Kidney tubule cell (primary cell): Measurements from ENCODE around the gene LDOC1.
"Not testable (repeated sequence)": the region's sequence is repeated elsewhere in the genome, so short reads cannot be mapped to it uniquely, and the experiment has no call there.

Source experiments
- DNase-seq: peaks from one replicate; pipeline ENCODE4 v3.0.0-alpha.2; 2018; ENCODE audit warnings: low spot score

LDOC1 gene

DNA sequence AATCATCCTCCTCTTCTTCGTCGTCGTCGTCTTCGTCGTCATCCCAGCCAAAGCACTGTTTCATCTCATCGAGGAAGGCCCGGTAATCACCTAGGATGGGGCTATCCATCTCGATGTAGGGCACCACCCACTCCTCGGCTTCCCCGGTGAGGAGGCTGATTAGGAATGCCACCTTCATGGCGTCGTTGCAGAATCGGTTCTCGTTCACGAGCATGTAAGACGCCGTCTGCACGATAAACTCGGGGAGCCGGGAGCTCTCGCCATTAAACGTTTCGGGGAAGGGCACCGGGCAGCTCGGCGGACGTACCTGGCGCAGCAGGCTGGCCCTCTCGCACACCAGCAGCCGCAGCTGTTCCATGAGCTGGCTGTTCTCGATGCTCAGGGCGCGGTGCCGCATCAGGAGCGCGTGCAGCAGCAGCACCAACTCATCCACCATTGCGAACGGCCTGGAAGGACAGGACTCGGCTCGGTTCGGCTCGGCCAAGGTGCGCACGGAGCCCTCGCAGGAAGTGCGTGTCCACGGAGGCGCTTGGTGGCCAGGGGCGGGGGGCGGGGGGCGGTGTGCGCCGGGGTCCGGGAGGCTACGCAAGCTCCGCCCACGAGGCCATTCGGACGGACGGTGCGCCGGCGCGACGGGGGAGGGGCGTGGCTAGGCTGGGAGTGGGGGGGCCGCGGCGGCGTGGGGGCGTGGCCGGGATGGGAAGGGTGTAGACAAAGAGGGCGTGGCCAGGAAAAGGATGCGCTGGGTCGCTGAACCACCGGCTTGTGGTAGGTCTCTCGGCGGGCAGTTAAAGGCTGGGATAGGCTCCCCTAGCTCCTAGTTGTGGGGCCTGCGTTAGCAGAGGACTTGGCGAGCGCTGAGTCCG, at the start of gene LDOC1:
Gene LDOC1 (minus strand): TSS at position 544 of the 866 bp plus-strand sequence. CDS start 108 bp downstream, at position 436.
- DNase-seq: peak; percentile 81

DNA sequence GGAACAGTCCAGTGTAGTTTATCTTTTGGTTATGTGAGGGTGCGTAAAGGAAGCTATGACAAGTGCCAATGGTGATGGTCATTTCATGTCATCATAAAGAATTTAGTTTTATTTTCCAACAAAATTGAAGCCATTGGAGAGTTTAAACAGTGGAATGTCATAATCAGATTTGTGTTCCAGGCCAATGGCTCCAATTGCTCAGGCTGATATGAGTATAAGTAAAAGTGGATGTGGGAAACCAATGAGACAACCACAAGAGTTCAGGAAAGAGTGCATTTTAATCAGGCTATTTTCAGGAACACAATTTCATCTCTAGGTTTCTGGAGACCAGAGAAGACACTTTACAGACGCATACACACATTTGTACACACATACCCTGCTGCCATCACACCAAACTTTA, 44.7 kb upstream of the LDOC1 start:
- peak; percentile 46 for DNase-seq

DNA sequence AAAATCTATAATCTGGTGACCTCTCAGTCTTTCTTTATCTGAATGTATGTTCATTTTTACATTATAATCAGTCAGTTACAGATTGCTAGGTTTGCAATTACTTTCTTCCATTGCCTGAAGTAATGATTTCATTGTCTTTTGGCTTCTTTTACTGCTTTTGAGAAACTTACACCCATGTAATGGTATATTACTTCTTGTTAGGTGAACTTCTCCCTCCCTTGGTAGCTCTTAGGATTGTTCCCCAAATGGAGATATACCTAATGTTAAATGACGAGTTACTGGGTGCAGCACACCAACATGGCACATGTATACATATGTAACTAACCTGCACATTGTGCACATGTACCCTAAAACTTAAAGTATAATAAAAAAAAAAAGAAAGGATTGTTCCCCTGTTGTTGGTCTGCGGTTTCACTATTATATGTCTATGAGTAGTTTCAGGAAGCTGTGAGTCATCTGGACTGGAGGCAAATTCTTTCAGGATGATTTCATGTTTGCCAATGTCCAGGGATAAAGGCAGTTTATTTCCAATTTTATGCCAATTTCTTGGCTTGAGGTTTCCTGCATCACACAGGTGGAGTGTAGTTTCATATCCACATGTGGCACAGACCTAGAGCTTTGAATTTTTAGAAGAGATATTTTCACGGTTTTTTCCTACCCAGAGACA, 43.5 kb upstream of the LDOC1 start:
- DNase-seq: peak; percentile 85

DNA sequence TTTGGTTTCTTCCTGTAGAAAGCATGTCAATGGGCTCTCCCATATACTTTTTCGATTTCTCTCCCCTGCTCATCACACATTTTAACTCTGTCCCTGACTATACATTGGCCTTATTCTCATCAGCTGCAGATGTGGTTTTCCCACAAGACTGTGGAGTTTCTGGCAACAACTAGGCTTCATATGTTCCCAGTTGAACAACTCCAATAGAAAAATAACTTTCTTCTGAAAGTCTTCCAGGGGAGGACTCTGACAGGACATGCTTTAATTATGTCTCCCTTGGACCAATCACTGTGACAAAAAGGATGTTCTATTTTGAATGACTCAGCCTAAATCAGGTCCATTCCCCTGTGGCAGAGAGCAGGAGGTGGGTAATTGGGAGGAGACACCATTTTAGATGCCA, 37.3 kb upstream of the LDOC1 start:
- no peak for DNase-seq

DNA sequence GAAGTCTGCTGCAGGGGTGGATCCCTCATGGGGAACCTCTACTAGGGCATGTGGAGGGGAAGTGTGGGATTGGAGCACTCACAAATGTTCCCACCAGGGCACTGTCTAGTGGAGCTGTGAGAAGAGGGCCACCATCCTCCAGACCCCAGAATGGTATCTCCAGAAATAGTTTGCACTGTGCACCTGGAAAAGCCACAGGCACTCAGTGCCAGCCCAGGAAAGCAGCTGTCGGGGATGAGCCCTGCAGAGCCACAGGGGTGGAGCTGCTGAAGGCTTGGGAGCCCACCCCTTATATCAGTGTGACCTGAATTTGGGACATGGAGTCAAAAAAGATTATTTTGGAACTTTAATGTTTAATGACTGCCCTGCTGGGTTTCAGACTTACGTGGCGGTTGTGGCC, 25.0 kb upstream of the LDOC1 start:
- no peak for DNase-seq

DNA sequence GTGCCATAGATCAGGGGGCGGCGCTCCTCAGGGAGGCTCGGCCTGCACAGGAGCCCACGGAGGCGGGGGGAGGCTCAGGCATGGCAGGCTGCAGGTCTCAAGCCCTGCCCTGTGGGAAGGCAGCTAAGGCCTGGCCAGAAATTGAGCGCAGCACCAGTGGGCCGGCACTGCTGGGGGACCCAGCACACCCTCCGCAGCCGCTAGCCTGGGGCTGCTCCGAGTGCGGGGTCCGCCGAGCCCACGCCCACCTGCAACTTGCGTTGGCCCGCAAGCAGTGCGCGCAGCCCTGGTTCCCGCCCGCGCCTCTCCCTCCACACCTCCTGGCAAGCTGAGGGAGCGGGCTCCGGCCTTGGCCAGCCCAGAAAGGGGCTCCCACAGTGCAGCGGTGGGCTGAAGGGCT, 11.6 kb upstream of the LDOC1 start:
- DNase-seq: not testable (repeated sequence)

DNA sequence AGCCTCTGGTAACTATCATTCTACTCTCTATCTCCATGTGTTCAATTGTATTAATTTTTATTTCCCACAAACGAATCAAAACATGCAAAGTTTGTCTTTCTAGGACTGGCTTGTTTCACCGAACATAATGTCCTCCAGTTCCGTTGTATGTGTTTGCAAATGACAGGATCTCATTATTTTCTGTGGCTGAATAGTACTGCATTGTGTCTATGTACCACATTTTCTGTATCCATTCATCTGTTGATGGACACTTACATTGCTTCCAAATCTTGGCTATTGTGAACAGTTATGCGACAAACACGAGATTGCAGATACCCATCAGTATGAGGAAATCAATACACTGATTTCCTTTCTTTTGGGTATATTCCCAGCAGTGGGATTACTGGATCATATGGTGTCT, 8.4 kb upstream of the LDOC1 start:
- DNase-seq: no peak

DNA sequence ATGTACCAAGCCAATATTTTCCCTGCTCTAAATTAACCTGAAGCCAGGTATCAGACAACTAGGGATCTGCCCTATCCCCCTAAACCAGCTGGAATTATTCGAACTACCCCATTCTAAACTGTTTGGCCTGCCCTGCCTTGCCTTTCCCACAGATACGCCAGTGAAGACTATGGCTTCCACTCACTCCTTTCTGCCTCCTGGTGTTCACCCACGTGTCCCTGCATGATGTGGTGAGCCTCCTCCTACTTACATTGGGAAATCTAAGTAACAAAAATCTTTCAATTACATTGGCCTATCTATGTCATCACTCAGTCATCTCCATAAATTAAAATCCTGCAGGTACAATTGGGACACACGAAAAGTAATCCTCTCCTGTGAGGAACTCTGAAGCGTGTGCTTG, 6.1 kb upstream of the LDOC1 start:
- no peak for DNase-seq

DNA sequence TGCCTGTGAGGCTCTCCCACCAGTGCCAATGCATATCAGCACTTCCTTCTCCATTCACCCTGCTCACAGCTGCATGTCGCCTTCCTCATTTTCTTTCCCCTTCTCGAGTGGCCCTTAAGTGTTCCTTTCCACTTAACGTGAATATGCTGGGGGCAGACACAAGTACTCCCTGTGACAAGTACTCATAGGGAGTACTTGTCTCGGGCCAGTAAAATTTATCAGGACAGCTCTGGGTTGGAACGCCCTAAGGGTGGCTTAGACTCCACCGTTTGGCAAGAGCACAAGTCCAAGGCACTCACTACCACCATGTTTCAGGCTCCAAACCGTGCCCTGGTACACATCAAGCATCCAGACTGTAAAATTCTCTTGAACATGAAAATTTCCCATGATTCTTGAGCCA, 3.9 kb upstream of the LDOC1 start:
- DNase-seq: no peak

DNA sequence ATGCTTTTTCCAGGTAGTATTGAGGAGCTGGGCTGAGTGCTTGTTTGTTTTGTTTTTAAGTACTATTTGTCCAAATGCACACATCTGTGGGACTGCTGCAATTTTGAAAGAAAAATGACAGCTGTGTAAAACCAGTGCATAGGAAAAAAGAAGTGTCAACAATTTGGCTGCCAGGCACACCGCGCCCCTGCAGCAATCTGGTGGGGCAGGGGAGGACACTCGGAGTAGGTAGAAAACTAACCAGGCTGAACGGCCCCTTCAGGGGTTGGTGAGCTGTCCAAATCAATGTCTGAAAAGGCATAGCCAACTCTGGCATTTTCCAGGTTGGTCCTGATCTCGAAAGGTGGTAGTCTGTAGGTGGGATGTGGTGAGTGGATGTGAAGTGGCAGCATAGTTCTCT, 1.1 kb downstream of the LDOC1 start:
- peak; percentile 9 for DNase-seq

DNA sequence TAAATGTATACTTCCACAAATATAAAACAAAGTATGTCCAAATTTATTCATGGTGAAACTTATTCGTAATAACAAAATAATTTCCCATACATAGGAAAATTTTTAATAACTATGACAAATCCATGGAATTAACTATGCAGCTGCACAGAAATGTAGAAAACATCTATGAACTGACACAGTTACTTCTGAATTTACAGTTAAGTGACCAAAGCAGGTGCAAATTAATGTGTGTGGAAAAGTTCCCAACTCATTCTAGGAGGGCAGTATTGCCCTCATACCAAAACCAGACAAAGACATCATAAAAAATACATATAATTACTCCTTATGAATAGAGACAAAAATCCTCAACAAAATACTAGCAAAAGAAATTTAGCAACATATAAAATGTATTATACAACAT, 12.5 kb downstream of the LDOC1 start:
- no peak for DNase-seq

DNA sequence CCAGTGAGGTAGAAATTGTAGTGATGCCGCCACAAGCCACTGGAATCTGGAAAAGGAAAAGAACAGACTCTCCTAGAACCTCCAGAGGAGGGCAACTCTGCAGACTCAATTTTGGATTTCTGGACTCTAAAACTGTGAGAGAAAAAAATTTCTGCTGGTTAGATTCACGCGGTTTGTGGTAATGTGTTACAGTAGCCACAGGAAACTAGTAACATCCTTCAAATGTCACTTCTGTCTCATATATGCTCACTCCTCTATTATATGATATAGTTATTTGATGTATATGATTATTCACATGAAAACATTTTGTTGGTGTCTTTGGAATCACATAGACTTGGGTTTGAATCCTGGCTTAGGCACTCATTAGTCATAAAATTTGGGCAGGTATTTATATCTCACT, 18.8 kb downstream of the LDOC1 start:
- no peak for DNase-seq

DNA sequence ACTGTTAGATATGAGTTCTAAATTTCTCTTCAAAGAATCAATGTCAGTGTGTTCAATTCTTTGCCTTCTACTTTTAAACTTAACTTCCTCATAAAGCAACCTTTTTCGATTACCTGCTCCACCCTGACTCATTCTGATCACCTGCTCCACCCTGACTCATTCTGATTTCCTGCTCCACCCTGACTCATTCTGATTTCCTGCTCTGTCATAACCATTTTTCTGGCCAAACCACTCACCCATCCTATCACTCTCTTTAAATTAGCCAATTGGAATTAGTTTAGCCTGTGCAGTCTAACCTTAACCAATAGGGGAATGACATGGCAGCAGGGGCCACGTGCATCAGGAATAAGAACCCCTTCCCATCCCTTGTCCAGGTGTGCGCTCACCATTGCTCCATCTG, 21.7 kb downstream of the LDOC1 start:
- DNase-seq: peak; percentile 37

DNA sequence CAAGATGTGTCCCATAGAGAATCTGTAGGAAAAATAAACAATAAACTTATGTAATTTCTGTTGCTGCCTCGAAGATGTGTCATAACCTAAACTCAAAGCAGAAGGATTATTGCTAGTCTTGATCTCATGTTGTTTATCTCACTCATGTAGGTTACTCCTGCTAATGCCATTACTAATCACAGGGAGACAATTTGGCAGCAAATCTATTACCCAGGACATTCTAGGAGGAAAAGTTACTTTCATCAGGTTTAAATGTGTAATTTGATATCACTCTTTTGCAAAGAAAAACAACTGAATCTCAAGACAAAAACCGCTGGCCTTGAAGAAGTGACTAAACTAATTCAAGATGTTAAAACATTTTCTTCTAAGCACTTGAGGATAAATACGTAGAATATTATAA, 34.0 kb downstream of the LDOC1 start:
- DNase-seq: no peak

DNA sequence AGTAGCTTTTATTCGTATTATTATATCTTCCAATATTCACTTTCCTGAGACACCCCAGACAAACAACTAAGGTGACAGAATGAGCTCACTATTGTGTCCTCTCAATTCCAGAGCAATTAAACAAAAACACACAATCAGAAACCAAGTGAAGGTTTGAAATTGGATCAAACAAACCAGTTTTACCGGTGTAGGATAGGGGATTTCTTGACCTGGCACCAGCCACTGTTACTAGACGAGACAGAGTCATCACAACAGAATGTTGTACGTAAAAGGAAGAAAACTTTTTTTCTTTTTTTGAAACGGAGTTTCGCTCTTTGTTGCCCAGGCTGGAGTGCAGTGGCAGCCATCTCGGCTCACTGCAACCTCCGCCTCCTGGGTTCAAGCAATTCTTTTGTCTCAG, 43.7 kb downstream of the LDOC1 start:
- DNase-seq: peak; percentile 11

DNA sequence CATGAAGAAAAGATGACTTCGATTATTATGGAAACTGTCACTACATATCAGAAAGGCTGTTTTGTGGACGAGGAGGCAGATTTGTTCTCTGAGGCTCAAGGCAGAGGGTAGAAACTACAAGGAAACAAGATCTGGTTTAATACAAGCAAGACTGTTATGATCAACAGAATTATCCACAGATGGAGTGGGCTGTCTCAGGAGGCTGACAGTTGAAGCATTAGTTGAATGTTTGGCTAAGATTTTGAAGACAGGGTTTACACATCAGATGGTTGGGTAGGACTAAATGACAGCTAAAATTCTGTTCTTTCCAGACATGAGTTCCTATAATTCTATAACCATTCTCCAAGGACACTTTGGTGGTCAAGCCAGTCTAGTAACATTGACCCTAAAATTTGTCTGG, 49.8 kb downstream of the LDOC1 start:
- no peak for DNase-seq
